Cardiac septum (tissue), 1 donor: Measurements from ENCODE around the gene SMOC2. TPM values are rescaled to one million over a fixed set of nuclear protein-coding genes. Genes with fewer than 3 reads are reported as not detected.

Experiments
- DNase-seq: peaks from one replicate; pipeline ENCODE4 v3.0.0-alpha.2; 2020; ENCODE audit warnings: low spot score
- intact Hi-C: fragments of 100-400 bp; cut with DNase I; formaldehyde crosslinking; loops from one replicate; pipeline ENCODE4 v1.14.0; 2022
- total RNA-seq: library from RNA; stranded (reverse); fragmentation: NEBNext Ultra II Directional; extraction: Animal tissue kit (Norgen Biotek cat#: 25700); gene quantifications from one replicate; pipeline ENCODE4 v1.2.1, GENCODE V29; 2021
- donor health status: DM: no; HTN: no; CAD: no.

The SMOC2 gene
- total RNA-seq, 1 donor from 2014 or later: 37.2 TPM

- intact Hi-C loops: no loop called here
- no peak for DNase-seq
These were observed 186.7 kb downstream of the SMOC2 start for GRCh38 chr6:168627506-168628175.

GRCh38 chr6:168628176-168628553 lies 187.2 kb downstream of the SMOC2 start:
- intact Hi-C loops: no loop called here
- DNase-seq: no peak

- DNase-seq: no peak
- intact Hi-C loops: no loop called here
These were observed 187.8 kb downstream of the SMOC2 start for GRCh38 chr6:168628732-168629245.

GRCh38 chr6:168631564-168631963 lies 190.6 kb downstream of the SMOC2 start:
- intact Hi-C loops: no loop called here

GRCh38 chr6:168632694-168633093 lies 191.7 kb downstream of the SMOC2 start:
- intact Hi-C loops: no loop called here
- no peak for DNase-seq

More at GRCh38 chr6:168631564-168631963, 190.6 kb downstream of the SMOC2 start:
- no peak for DNase-seq

- intact Hi-C loops: no loop called here
- no peak for DNase-seq
These were observed 193.8 kb downstream of the SMOC2 start for GRCh38 chr6:168634541-168635328.

GRCh38 chr6:168636147-168637004 lies 195.4 kb downstream of the SMOC2 start:
- intact Hi-C loops: no loop called here
- no peak for DNase-seq

- intact Hi-C loops: no loop called here
- DNase-seq: no peak
These were observed 196.8 kb downstream of the SMOC2 start for GRCh38 chr6:168637834-168638233.

- DNase-seq: no peak
- intact Hi-C loops: no loop called here
These were observed 197.7 kb downstream of the SMOC2 start for GRCh38 chr6:168638468-168639271.

- intact Hi-C loops: loop anchor here (10.0 kb wide), 1 partner anchor 265 kb away; no protein-coding TSS in a partner anchor
- DNase-seq: no peak
These were observed 199.2 kb downstream of the SMOC2 start for GRCh38 chr6:168640181-168640580.

- intact Hi-C loops: loop anchor here (10.0 kb wide), 1 partner anchor 266 kb away; no protein-coding TSS in a partner anchor
These were observed 199.8 kb downstream of the SMOC2 start for GRCh38 chr6:168640768-168641167.

GRCh38 chr6:168641446-168641845 lies 200.5 kb downstream of the SMOC2 start:
- no peak for DNase-seq
- intact Hi-C loops: loop anchor here (10.0 kb wide), 1 partner anchor 267 kb away; no protein-coding TSS in a partner anchor

More at GRCh38 chr6:168640768-168641167, 199.8 kb downstream of the SMOC2 start:
- no peak for DNase-seq

- DNase-seq: no peak
- intact Hi-C loops: loop anchor here (10.0 kb wide), 1 partner anchor 269 kb away; no protein-coding TSS in a partner anchor
These were observed 202.4 kb downstream of the SMOC2 start for GRCh38 chr6:168643401-168643800.

- intact Hi-C loops: loop anchor here (10.0 kb wide), 1 partner anchor 271 kb away; no protein-coding TSS in a partner anchor
- no peak for DNase-seq
These were observed 204.3 kb downstream of the SMOC2 start for GRCh38 chr6:168645326-168645725.

- no peak for DNase-seq
- intact Hi-C loops: loop anchor here (10.0 kb wide), 1 partner anchor 272 kb away; no protein-coding TSS in a partner anchor
These were observed 206.3 kb downstream of the SMOC2 start for GRCh38 chr6:168647271-168647670.

- no peak for DNase-seq
- intact Hi-C loops: loop anchor here (10.0 kb wide), 1 partner anchor 274 kb away; no protein-coding TSS in a partner anchor
These were observed 207.5 kb downstream of the SMOC2 start for GRCh38 chr6:168648240-168649125.

- DNase-seq: no peak
- intact Hi-C loops: loop anchor here (10.0 kb wide), 1 partner anchor 274 kb away; no protein-coding TSS in a partner anchor
These were observed 208.2 kb downstream of the SMOC2 start for GRCh38 chr6:168649209-168649608.
